ENCODE measurements around the gene PIP5K1C.

GRCh38 chr19:3591876-3592613 lies 108.2 kb downstream of the PIP5K1C start:
- no peak for TF ChIP-seq SMAD1 (IDR thresholded peaks at IDR 0.05; ENCODE audit: low read depth, partially characterized antibody)
- no peak for TF ChIP-seq CTCF (IDR thresholded peaks at IDR 0.05 in 2 of 3, conservative IDR thresholded peaks at IDR 0.05 in 1 of 3; ENCODE audit: control insufficient read depth in 2 of 3, extremely low read depth in 1 of 3, insufficient read depth in 1 of 3, low read depth in 3 of 3, low read length in 3 of 3)
- no peak for TF ChIP-seq POLR2A (IDR thresholded peaks at IDR 0.05; ENCODE audit: low read depth, low read length)
- TF ChIP-seq SPI1 (IDR thresholded peaks at IDR 0.05; ENCODE audit: borderline replicate concordance, insufficient read depth, low read depth, low read length): no peak
- TF ChIP-seq RB1 (IDR thresholded peaks at IDR 0.05; ENCODE audit: borderline replicate concordance): no peak
- no peak for TF ChIP-seq PML (IDR thresholded peaks at IDR 0.05; ENCODE audit: low read length)
- TF ChIP-seq ZSCAN29 (IDR thresholded peaks at IDR 0.05): no peak
